Trophoblast cell (in vitro differentiated cells and primary cell): ENCODE results near the gene PLA2G2C.

Source experiments
- DNase-seq, 2 donors: peaks; one replicate each; pipeline ENCODE4 v3.0.0-alpha.2; 2016
- H2AFZ ChIP-seq: 2 replicates; pipeline ENCODE4 v1.6.1; 2013; ENCODE audit warnings: low read length, moderate library complexity, mild to moderate bottlenecking; ENCODE audit not compliant: insufficient read depth, poor library complexity
- H2AK5ac ChIP-seq: 2 replicates; pipeline ENCODE4 v1.6.1; 2013; ENCODE audit warnings: mild to moderate bottlenecking, low read length
- H2BK120ac ChIP-seq: 2 replicates; pipeline ENCODE4 v1.6.1; 2013; ENCODE audit warnings: low read length, mild to moderate bottlenecking, moderate library complexity; ENCODE audit not compliant: insufficient read depth, poor library complexity
- H2BK12ac ChIP-seq: 2 replicates; pipeline ENCODE4 v1.6.1; 2013; ENCODE audit warnings: mild to moderate bottlenecking, low read length, moderate library complexity
- H2BK5ac ChIP-seq: 2 replicates; pipeline ENCODE4 v1.6.1; 2013; ENCODE audit warnings: low read length, low read depth, moderate library complexity, mild to moderate bottlenecking; ENCODE audit not compliant: poor library complexity
- H3K14ac ChIP-seq: 2 replicates; pipeline ENCODE4 v1.6.1; 2013; ENCODE audit warnings: mild to moderate bottlenecking, low read length
- H3K18ac ChIP-seq: 2 replicates; pipeline ENCODE4 v1.6.1; 2013; ENCODE audit warnings: mild to moderate bottlenecking, low read length
- H3K23ac ChIP-seq: 2 replicates; pipeline ENCODE4 v1.6.1; 2013; ENCODE audit warnings: low read length
- H3K27ac ChIP-seq: 2 replicates; pipeline ENCODE4 v1.5.1; 2013; ENCODE audit warnings: low read depth, mild to moderate bottlenecking, inconsistent platforms, low read length, moderate library complexity
- H3K27me3 ChIP-seq: 2 replicates; pipeline ENCODE4 v1.6.1; 2013; ENCODE audit warnings: inconsistent platforms, mild to moderate bottlenecking, low read length, moderate library complexity; ENCODE audit not compliant: insufficient read depth
- H3K36me3 ChIP-seq, 2 experiments: 1 replicate in 1 of 2; 2 replicates in 1 of 2; pipeline ENCODE4 v1.6.1; 2013; ENCODE audit warnings: low read length in 2 of 2, mild to moderate bottlenecking in 2 of 2, moderate library complexity in 1 of 2; ENCODE audit not compliant: insufficient read depth in 2 of 2, control insufficient read depth in 1 of 2
- H3K4ac ChIP-seq: 2 replicates; pipeline ENCODE4 v1.6.1; 2013; ENCODE audit warnings: low read depth, mild to moderate bottlenecking, low read length, moderate library complexity
- H3K4me1 ChIP-seq, 2 experiments: 1 replicate in 1 of 2; 2 replicates in 1 of 2; pipeline ENCODE4 v1.6.1; 2013; ENCODE audit warnings: low read length in 2 of 2, mild to moderate bottlenecking in 2 of 2, moderate library complexity in 1 of 2; ENCODE audit not compliant: insufficient read depth in 2 of 2, control insufficient read depth in 1 of 2
- H3K4me2 ChIP-seq: 2 replicates; pipeline ENCODE4 v1.6.1; 2013; ENCODE audit warnings: inconsistent platforms, mild to moderate bottlenecking, low read length, moderate library complexity
- H3K4me3 ChIP-seq: 2 replicates; pipeline ENCODE4 v1.5.1; 2013; ENCODE audit warnings: mild to moderate bottlenecking, low read depth, low read length, inconsistent platforms
- H3K79me1 ChIP-seq: one replicate; pipeline ENCODE4 v1.6.1; 2013; ENCODE audit warnings: low read length
- H3K79me2 ChIP-seq: 2 replicates; pipeline ENCODE4 v1.6.1; 2013; ENCODE audit warnings: low read length, mild to moderate bottlenecking; ENCODE audit not compliant: control insufficient read depth, insufficient read depth, poor library complexity
- H3K9ac ChIP-seq: 2 replicates; pipeline ENCODE4 v1.6.1; 2013; ENCODE audit warnings: mild to moderate bottlenecking, low read length
- H3K9me3 ChIP-seq: 2 replicates; pipeline ENCODE4 v1.6.1; 2013; ENCODE audit warnings: low read depth, mild to moderate bottlenecking, control low read depth, inconsistent platforms, low read length; ENCODE audit not compliant: insufficient read depth
- H4K12ac ChIP-seq: 2 replicates; pipeline ENCODE4 v1.6.1; 2013; ENCODE audit warnings: low read depth, mild to moderate bottlenecking, low read length, moderate library complexity
- H4K8ac ChIP-seq: 2 replicates; pipeline ENCODE4 v1.6.1; 2013; ENCODE audit warnings: low read depth, mild to moderate bottlenecking, low read length, moderate library complexity
- H4K91ac ChIP-seq: one replicate; pipeline ENCODE4 v1.6.1; 2013; ENCODE audit warnings: low read depth, mild to moderate bottlenecking, low read length, moderate library complexity
- WGBS: extraction: QIAGEN DNeasy Blood & Tissue Kit; methylation state at CpG from one replicate; pipeline ENCODE4 v1.1.7; 2013; ENCODE audit warnings: missing lambda C conversion rate; ENCODE audit not compliant: insufficient read length, insufficient coverage; ENCODE audit errors: extremely low coverage; 5-methylcytosine and 5-hydroxymethylcytosine counted together

PLA2G2C gene

DNA sequence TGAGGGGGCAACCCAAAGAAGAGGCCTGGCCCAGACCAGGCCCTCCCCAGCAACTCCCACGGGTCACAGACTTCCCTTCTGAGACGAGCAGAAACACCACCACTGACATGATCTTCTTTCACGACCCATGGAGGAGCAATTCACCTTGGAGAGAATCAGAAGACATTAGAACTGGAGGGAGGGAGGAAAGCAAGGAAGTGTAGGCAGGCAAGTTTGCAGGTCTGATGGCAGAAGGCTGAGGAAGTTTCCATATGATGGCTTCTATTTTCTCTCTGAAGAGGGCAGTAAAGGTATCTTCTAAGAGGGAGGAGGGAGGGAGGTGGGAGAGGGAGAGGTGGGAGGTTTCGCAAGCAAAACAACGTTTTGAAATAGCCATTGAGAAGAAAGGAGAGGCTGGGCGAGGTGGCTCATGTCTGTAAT, 1.8 kb downstream of the PLA2G2C start:
- no peak overlapping the region for H3K4me3 ChIP-seq

GRCh38 chr1:20183616-20184271, 2.6 kb downstream of the PLA2G2C start:
- Histone ChIP-seq H3K27ac (no peak overlapping the region), H3K27me3 (no peaks in the 10 kb centered on the region), H3K4me3 (no peak overlapping the region), H3K79me2 (no peaks in the 10 kb centered on the region), H4K91ac (peak overlapping the region; percentile 1), H3K4me1 (peaks cover 17 to 29% of the 10 kb centered on the region in 2 experiments), H3K18ac (no peak overlapping the region), H4K12ac (no peak overlapping the region), H3K9ac (no peak overlapping the region), H2AFZ (no peak overlapping the region), H3K23ac (no peak overlapping the region), H3K14ac (peak overlapping the region; percentile 22), H3K4me2 (no peak overlapping the region), H4K8ac (no peak overlapping the region), H2BK120ac (peak overlapping the region; percentile 0), H3K4ac (no peak overlapping the region), H2BK5ac (no peak overlapping the region), H3K36me3 (no peaks in the 10 kb centered on the region), H2AK5ac (peak overlapping the region; percentile 4), H2BK12ac (peak overlapping the region; percentile 29), H3K79me1 (peaks cover 11% of the 10 kb centered on the region), H3K9me3 (peaks cover 4% of the 10 kb centered on the region)
- peak; percentile 32 to 70 for DNase-seq
- WGBS = no CpG with 5 or more reads among the region's 13 CpGs

More for the DNA sequence above, 1.8 kb downstream of the PLA2G2C start:
- H3K4me2 ChIP-seq = no peak overlapping the region
- no peak overlapping the region for H3K14ac ChIP-seq
- H4K8ac ChIP-seq = peak overlapping the region; percentile 40
- H2AK5ac ChIP-seq = no peak overlapping the region
- H3K23ac ChIP-seq = no peak overlapping the region
- no peak overlapping the region for H4K12ac ChIP-seq
- H3K79me1 ChIP-seq = peaks cover 11% of the 10 kb centered on the region
- no peak overlapping the region for H3K18ac ChIP-seq
- no peaks in the 10 kb centered on the region for H3K9me3 ChIP-seq
- H2BK120ac ChIP-seq = peak overlapping the region; percentile 26
- no peaks in the 10 kb centered on the region for H3K79me2 ChIP-seq
- no peak overlapping the region for H3K9ac ChIP-seq
- DNase-seq = peak; percentile 32 to 73
- H3K36me3 ChIP-seq = no peaks in the 10 kb centered on the region
- H3K4ac ChIP-seq = no peak overlapping the region
- H4K91ac ChIP-seq = peak overlapping the region; percentile 37
- H3K4me1 ChIP-seq = peaks cover 17 to 29% of the 10 kb centered on the region in 2 experiments
- peak overlapping the region; percentile 51 for H3K27ac ChIP-seq
- WGBS = no CpG with 5 or more reads among the region's 6 CpGs
- no peak overlapping the region for H2AFZ ChIP-seq
- H3K27me3 ChIP-seq = no peaks in the 10 kb centered on the region
- no peak overlapping the region for H2BK5ac ChIP-seq
- no peak overlapping the region for H2BK12ac ChIP-seq

- H2AK5ac ChIP-seq = no peak overlapping the region
- H4K8ac ChIP-seq = no peak overlapping the region
- H3K4me2 ChIP-seq = no peak overlapping the region
- H3K23ac ChIP-seq = no peak overlapping the region
- no peaks in the 10 kb centered on the region for H3K79me2 ChIP-seq
- no peak overlapping the region for H3K27ac ChIP-seq
- H3K4me3 ChIP-seq = no peak overlapping the region
- no peak overlapping the region for H3K14ac ChIP-seq
- H2BK12ac ChIP-seq = no peak overlapping the region
- H3K4ac ChIP-seq = no peak overlapping the region
- no peak overlapping the region for H4K12ac ChIP-seq
- no peak overlapping the region for H3K18ac ChIP-seq
- peaks cover 17 to 29% of the 10 kb centered on the region in 2 experiments for H3K4me1 ChIP-seq
- peaks cover 11% of the 10 kb centered on the region for H3K79me1 ChIP-seq
- no peaks in the 10 kb centered on the region for H3K27me3 ChIP-seq
- H2BK5ac ChIP-seq = no peak overlapping the region
- H3K9ac ChIP-seq = no peak overlapping the region
- WGBS = no CpG with 5 or more reads among the region's 10 CpGs
- H3K36me3 ChIP-seq = no peaks in the 10 kb centered on the region
- no peak overlapping the region for H2AFZ ChIP-seq
- peak; percentile 71 to 87 for DNase-seq
- peaks cover 4% of the 10 kb centered on the region for H3K9me3 ChIP-seq
- peak overlapping the region; percentile 1 for H4K91ac ChIP-seq
- H2BK120ac ChIP-seq = peak overlapping the region; percentile 0
Observed at GRCh38 chr1:20183035-20183434, 3.3 kb downstream of the PLA2G2C start.

- Histone ChIP-seq H3K27ac (no peak overlapping the region), H3K79me1 (peaks cover 11% of the 10 kb centered on the region), H3K9me3 (peaks cover 4% of the 10 kb centered on the region), H3K4me1 (peaks cover 17 to 29% of the 10 kb centered on the region in 2 experiments), H2BK120ac (no peak overlapping the region), H2BK12ac (no peak overlapping the region), H3K18ac (no peak overlapping the region), H3K36me3 (no peaks in the 10 kb centered on the region), H3K4ac (no peak overlapping the region), H3K79me2 (no peaks in the 10 kb centered on the region), H2AK5ac (no peak overlapping the region), H4K12ac (no peak overlapping the region), H3K4me2 (no peak overlapping the region), H4K8ac (no peak overlapping the region), H2AFZ (no peak overlapping the region), H4K91ac (no peak overlapping the region), H3K27me3 (no peaks in the 10 kb centered on the region), H3K9ac (no peak overlapping the region), H3K14ac (no peak overlapping the region), H3K23ac (no peak overlapping the region), H2BK5ac (no peak overlapping the region), H3K4me3 (no peak overlapping the region)
- DNase-seq = no peak
Observed at GRCh38 chr1:20182415-20182814, 3.9 kb downstream of the PLA2G2C start.
